ENCODE data around the gene STK40.

STK40 gene

DNA sequence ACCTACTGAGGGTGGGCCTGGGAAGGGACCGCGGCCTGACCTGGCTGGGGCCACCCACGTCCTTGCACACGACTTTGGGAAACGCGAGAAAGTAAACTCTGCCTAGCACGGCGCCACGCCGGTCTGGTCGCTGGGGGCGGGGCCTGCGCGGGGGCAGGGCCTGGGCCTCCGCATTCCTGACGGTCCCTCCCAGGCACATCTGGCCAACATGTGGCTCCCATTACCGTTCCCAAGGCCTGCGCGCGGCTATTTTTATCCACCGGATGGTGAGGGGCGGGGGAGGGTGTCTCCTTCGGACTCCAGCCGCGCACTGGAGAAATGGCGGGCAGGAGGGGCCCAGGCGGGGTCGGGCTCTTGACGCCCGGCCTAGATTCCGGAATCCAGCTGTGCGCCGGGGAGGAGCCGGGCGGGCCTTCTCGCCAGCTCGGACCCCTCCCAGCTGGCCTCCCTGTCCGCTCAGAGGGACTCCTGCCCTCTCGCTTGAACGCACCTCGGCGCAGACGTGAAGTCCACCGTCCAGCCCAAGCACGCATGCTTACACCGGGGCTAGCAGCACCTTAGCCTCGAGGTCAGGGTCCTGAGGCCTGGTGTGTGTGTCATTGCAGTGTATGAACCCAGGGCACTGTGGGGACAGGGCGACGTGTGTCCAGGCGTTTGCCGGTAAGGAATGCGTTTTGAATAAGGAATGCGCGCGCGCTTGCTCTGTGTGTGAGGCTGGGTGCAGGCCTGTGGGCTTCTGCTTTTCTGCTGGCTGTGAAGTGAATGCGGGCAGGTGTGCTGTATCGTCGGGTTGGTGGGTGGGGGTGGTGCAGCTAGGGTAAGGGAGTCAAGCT lies 64.4 kb downstream of the STK40 start:
- in situ Hi-C loops (cut with HindIII; ENCODE audit: low sequenced_read_pairs), result no loop called here

DNA sequence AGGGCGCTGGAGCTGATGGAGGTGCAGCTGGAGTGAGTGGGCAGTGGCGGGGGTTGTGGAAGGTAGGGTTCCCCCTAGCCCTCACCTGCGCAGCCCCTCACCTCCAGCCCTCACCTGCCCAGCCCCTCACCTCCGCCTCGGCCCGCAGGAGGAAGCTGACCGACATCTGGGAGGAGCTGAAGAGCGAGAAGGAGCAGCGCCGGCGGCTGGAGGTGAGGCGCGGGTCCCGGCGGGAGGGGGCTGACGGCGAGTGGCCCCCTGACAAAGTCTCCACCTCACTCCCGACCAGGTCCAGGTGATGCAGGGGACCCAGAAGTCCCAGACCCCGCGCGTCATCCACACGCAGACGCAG lies 65.0 kb downstream of the STK40 start:
- in situ Hi-C loops (cut with HindIII; ENCODE audit: low sequenced_read_pairs), result no loop called here

DNA sequence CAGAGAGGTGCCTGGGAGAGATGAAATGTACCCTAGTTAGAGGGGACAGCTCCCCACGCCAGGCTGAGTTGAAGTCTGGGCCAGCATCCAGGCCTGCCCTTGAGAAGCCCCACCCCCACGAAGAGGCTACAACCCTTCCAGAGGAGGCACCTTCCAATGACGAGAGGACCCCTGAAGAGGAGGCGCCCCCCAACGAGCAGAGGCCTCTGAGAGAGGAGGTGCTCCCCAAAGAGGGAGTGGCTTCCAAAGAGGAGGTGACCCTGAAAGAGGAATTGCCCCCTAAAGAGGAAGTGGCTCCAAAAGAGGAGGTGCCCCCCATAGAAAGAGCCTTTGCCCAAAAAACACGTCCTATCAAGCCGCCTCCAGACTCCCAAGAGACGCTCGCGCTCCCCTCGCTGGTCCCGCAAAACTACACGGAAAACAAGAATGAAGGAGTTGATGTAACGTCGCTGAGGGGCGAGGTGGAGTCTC lies 65.4 kb downstream of the STK40 start:
- in situ Hi-C loops (cut with HindIII; ENCODE audit: low sequenced_read_pairs), result no loop called here

DNA sequence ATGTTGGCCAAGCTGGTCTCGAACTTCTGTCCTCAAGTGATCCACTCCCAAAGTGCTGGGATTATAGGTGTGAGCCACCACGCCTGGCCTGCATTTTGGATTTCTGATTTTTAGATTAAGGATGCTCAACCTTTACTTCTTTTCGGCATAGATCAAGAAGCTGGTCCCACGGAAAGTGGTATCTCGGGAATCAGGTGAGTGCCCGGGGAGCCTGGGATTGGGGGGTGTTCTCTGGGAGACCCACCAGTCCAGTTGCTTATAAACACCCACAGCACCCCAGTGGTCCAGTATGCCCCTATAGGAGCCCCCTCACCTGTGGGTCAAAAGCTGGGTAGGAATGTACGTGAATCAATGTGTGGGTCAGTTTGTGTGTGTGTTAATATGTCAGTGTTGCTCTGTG lies 76.3 kb downstream of the STK40 start:
- in situ Hi-C loops (cut with HindIII; ENCODE audit: low sequenced_read_pairs), result no loop called here

DNA sequence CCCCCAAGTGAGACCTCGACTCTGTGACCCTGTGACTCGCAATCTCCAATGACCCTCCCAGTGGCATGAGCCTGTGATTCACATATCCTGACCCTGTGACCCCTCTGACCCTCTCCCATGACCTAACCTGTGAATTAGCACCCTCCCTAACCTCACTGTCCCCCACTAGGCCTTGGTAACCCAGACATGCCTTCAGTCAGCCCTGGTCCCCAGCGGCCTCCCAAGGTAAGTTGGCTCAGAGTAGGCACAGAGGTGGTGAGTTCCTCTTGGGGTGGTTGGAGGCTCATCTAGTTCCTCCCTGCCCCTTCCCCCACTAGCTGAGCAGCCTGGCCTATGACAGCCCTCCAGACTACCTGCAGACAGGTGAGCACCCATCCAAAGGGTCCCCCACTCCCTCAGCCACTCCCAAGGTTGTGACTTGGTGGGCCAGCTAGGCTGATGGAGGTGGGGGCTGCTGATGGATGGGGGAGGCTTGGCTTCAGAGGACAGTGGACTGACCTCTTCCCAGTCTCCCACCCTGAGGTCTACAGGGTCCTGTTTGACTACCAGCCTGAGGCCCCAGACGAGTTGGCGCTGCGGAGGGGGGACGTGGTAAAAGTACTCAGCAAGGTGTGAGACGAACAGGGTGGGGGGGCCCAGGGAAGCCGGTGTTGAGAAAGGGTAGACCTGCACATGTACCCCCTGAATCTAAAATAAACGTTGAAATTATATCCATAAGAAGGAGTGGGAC lies 78.0 kb downstream of the STK40 start:
- in situ Hi-C loops (cut with HindIII; ENCODE audit: low sequenced_read_pairs), result no loop called here

DNA sequence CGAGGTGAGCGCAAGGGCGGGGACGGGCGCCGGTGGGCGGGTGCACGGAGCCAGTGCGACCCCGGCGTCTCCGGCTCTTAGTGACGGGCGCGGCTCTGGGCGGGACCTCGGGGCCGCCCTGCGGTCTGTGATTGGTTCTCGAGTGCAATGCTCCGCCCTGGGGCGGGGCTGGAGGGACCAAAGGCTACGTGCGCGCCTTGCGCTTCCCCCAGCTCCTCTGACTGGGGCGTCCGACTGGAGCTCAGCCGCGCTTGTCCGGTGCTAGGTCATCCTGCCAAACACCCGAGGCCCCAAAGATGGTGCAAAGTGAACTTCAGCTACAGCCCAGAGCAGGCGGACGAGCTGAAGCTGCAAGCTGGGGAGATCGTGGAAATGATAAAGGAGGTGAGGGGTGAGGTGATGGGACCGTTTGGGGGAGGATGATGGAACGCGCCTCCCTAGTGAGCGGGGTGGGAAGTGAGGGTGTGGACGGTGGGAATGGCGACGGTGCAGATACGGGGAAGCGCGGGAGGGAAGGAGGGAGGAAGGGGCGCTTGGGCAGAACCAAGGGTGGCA lies 78.7 kb downstream of the STK40 start:
- in situ Hi-C loops (cut with HindIII; ENCODE audit: low sequenced_read_pairs), result no loop called here

DNA sequence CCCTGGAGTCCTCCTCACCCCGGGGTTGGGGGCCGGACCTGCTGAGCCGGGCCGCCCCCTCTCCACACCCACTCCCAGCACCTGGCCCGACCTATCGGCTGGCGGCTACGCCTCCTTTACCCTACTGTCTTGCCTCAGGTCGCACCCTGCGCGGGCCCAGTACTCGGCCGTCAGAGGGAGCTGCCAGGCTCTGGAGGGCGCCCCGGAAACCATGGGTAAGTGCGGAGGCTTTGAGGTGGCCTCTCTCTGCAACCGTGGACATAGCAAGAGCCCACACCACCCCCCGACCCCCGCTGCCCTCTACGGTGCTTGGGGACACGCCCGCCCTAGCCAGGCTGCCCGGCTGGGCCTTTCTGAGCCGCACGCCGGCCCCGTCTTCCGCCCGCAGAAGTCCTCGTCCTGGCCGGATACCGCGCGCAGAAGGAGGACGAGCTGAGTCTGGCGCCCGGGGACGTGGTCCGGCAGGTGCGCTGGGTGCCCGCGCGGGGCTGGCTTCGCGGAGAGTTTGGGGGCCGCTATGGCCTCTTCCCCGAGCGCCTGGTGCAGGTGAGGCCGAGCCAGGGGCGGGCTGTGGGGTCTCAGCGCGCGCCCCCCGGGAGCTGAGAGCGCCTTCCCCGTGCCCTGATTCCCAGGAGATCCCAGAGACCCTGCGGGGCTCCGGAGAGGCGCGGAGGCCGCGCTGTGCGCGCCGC lies 79.4 kb downstream of the STK40 start, which contains the start of gene SH3D21:
TSS of gene SH3D21 (plus strand) at position 159 of the 692 bp plus-strand sequence. CDS start at position 212, 53 bp downstream.
- in situ Hi-C loops (cut with HindIII; ENCODE audit: low sequenced_read_pairs), result no loop called here

DNA sequence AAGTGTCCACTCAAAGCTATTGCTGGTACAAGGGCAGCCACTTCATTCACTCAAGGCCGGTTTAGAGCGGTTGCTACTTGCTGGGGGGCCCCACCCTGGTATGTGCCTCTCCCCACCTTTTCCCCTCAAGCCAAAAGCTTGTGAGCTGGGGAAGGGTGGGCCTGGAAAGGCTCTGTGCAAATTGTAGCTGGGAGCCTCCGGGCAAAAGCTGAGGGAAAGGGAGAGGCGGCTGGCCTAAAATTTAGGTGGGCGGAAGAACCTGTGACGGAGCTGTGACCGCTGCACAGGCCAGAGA lies 79.9 kb downstream of the STK40 start:
- in situ Hi-C loops (cut with HindIII; ENCODE audit: low sequenced_read_pairs), result no loop called here

DNA sequence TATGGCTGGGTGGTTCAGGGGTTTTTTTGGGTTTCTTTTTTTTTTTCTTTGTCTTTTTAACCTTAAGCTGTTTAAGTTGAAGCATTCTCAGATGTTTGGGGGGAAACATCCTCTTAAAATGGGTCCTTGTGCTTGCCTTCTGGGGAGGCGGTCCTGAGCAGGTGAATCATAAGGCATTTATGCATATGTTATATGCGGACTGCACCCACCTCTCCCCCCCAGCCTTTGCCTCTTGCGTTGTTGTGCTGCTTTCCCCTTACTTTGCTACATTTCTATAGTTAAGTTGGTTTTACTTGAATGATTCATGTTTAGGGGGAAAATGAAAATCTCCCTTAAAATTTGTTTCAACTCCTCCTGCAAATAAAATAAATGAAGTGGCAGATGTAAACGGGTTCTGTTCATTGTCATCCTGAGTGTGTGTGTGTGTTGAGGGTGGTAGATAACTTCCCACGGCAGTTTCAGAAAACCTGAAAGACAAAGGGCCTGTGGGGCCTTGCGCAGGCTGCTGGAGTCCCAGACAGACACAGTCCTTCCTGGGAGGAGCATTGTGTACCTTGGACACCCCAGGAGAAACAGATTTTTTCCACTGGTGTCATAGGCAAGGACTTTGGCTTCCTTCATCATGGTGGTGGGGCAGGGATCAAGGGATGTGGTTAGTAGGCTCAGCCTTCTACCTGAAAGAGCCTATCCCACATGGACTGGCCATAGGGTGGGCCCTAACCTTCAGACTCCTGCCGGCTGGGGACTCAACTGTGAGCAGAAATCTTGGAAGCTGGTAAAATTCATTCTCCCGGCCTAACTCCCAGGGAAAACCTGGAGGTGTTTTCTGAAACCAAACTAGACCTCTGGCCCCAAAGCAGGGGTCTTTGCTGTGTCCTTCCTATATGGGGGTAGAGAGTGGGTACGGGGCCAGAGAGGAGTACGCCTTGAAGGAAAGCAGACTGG lies 80.5 kb downstream of the STK40 start:
- in situ Hi-C loops (cut with HindIII; ENCODE audit: low sequenced_read_pairs), result no loop called here

DNA sequence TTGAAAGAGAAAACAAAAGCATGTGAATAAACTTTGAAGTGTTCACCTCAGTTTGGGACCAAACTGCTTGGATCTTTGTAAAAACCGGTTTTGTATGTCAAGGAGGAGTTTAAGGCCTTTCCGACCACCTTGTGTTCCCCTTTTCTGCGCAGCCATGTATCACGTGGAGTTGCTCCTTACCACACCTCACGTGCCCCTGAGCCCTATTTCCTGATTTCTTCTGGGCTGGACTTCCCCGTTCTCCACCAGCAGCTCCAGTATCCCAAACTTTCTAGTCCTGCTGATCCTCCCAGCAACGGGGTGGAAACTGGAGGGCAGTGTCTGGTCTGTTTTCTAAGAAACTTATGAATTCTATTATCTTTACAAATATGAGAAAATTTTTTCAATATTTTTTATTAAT lies 81.2 kb downstream of the STK40 start:
- in situ Hi-C loops (cut with HindIII; ENCODE audit: low sequenced_read_pairs), result no loop called here

DNA sequence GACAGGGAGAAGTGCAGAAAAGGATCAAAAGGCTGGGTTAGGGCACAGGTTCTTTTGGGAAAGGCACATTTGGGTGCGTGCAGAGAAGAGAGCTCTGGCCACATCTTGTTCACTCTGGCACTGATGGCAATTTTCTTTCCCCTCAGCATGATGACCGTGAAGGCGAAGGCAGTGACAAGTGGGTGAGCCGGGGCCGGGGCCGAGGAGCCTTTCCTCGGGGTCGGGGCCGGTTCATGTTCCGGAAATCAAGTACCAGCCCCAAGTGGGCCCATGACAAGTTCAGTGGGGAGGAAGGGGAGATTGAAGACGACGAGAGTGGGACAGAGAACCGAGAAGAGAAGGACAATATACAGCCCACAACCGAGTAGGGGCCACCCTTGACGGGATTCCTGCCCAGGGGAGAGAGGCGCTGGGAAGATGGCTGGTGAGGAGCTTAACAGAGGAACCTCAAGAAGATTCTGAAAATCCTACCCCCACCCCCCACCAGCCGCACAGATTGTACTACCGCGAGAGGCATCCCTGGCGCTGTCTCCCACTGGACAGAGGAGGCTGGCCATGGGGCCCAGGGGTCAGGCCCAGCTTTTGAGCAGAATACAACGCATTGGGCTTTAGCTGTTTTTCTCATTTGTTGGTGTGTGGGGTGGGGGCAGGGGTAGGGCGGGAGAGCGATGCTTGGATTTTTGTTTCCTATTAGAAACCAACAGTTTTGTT lies 81.9 kb downstream of the STK40 start:
- in situ Hi-C loops (cut with HindIII; ENCODE audit: low sequenced_read_pairs), result no loop called here

DNA sequence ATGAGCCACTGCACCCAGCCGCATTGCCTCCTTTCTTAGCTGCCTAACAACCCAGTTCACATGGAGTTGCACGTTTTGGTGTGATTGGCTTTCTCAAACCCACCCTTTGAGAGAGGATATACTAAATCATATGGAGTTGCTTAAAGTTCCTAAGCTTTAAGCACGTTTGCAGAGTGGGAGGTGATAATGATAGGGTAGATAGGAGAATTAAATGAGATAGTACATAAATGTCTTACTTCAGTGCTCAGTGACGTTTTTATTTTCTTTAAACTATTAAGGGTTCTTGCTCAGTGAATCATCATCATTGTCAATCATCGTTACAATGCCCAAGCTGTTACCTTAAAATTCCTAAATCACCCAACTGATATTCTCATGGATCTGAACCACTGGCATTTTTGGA lies 82.5 kb downstream of the STK40 start:
- in situ Hi-C loops (cut with HindIII; ENCODE audit: low sequenced_read_pairs), result no loop called here

DNA sequence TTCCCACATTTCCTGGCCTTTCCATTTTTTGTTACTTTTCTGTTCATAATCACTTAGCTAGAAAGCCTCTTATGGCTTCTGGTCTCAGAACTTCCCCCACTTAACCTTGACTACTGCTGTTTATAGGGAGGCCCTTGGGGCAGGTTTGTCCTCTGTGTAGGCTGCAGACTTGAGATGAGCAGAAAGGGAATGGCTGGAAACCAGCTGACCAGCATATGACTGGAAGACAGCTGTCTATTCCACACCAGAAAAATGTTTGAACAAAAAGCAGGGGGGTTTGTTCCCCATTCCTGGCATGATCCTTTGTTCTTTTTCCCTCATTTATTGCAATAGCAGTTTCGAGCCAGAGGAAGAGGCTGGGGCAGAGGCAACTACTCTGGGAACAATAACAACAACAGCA lies 84.5 kb downstream of the STK40 start:
- in situ Hi-C loops (cut with HindIII; ENCODE audit: low sequenced_read_pairs), result no loop called here

DNA sequence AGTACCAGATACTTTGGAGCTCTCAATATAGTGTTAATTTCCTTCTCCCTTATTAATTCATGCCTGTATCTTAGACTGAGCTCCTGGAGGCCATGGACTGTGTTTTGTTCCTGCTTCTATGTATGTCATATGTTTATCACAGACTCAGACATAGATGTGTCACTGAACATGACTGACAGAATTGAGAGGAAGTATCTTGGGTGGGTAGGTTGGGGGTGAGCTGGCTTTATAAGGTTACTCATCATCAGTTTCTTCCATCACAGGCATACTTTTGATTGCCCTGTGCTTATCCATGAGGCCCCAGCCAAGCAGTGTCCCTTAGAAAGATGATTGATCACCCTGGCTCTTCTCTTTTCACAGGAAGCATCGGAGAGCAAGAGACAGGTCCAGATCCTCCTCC lies 85.2 kb downstream of the STK40 start:
- in situ Hi-C loops (cut with HindIII; ENCODE audit: low sequenced_read_pairs), result no loop called here

DNA sequence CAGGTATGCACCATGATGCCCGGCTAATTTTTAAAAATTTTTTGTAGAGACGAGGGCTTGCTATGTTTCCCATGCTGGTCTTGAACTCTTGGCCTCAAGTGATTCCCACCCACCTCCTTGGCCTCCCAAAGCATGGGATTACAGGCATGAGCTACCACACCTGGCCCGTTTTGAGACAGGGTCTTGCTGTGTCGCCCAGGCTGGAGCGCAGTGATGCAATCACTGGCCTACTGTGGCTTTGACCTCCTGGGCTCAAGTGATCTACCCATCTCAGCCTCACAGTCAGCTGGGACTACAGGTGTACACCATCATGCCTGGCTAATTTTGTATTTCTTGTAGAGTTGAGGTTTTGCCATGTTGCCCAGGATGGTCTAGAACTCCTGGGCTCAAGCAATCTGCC lies 87.1 kb downstream of the STK40 start:
- in situ Hi-C loops (cut with HindIII; ENCODE audit: low sequenced_read_pairs), result loop anchor here (5.0 kb wide), 1 partner anchor 56 kb away; no protein-coding TSS in a partner anchor

DNA sequence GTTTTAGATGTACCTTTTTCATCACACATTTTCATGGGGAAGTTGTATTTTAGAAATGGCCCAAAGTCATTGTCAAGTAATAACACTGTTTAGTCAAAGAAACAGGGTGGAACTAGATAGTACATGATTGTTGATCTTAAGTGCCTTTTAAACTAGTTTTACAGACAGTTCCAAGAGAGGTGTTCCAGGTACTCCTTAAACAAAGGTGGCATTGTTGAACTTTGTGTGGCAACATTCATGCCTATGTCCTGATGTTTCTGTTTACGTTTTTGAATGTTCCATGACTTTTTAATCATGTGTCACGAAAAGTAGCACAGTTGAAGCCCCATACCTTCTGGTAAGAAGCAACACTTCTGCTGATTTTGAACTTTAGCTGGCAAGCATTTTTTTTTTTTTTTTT lies 88.7 kb downstream of the STK40 start:
- in situ Hi-C loops (cut with HindIII; ENCODE audit: low sequenced_read_pairs), result loop anchor here (5.0 kb wide), 1 partner anchor 55 kb away; no protein-coding TSS in a partner anchor

DNA sequence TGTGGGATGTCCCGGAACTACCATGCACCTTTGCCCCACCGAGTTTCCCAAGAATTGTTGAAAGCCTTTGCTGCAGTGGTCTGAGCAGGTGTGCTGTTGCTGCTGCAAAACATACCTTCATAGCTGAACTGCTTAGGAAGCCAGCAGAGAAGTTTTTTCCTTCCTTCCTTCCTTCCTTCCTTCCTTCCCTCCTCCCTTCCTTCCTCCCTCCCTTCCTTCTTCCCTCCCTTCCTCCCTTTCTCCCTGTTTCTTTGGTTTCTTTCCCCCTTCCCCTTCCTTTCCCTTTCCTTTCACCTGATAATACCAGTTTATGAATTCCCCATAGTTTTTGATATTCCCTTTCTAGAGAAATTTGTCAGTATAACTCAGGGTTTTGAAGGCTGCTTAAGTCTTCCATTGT lies 90.3 kb downstream of the STK40 start:
- in situ Hi-C loops (cut with HindIII; ENCODE audit: low sequenced_read_pairs), result loop anchor here (5.0 kb wide), 1 partner anchor 53 kb away; no protein-coding TSS in a partner anchor

Data from endothelial cell of hepatic sinusoid (primary cell).